ENCODE results near the gene ASXL3.

The ASXL3 gene

GRCh38 chr18:33702625-33703024 lies 124.6 kb downstream of the ASXL3 start:
- Histone ChIP-seq H3K4me3 (no peak overlapping the region), H3K4me1 (peaks cover 0 to 8% (median 0%) of the 10 kb centered on the region in 4 donors), H3K27ac (no peak overlapping the region), H3K36me3 (no peaks in the 10 kb centered on the region), H3K9me3 (no peaks in the 10 kb centered on the region), H3K27me3 (no peaks in the 10 kb centered on the region)
- intact Hi-C loops (cut with DNase I; ENCODE audit: low total_unique reads): no loop called here
- no peak for TF ChIP-seq CTCF (IDR thresholded peaks at IDR 0.05)
- DNase-seq: no peak

DNA sequence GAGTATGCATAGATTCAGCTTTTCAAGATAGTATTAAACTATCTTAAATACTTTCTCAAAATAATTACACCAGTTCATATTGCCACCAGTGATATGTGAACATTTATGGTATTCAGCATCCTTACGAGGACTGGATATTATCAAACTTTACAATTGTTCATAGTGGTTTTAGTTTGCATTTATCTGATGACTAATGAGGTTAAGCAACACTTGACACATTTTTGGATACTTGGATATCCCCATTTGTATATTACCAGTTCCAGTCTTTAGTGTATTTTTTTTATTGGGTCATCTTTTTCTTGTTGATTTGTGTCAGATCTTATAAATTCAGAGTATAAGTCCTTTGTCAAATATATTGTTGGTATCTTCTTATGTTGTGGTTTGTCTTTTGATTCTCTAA lies 128.4 kb downstream of the ASXL3 start:
- DNase-seq: no peak
- Histone ChIP-seq H3K27me3 (no peaks in the 10 kb centered on the region), H3K4me3 (no peak overlapping the region), H3K9me3 (no peaks in the 10 kb centered on the region), H3K27ac (no peak overlapping the region), H3K4me1 (peaks cover 0 to 8% (median 0%) of the 10 kb centered on the region in 4 donors), H3K36me3 (no peaks in the 10 kb centered on the region)
- TF ChIP-seq CTCF (IDR thresholded peaks at IDR 0.05): no peak
- intact Hi-C loops (cut with DNase I; ENCODE audit: low total_unique reads): no loop called here

DNA sequence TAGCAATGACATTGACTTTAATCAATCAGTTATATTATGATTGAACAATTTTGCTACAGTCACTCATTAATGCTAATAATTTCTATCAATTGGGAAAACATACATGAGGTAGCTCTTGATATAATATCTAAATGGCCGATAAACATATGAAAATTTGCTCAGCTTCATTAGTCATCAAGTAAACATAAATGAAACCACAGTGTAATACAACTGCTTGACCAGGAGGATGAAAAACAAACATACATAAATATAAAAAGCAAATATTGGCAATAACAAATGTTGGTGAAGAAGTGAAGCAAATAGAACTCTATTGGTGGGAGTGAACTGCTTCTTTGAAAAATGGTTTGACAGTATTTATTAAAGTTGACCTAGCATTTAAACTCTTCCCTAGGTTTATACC lies 130.9 kb downstream of the ASXL3 start:
- Histone ChIP-seq H3K27me3 (no peaks in the 10 kb centered on the region), H3K4me1 (peaks cover 0 to under 1% (median 0%) of the 10 kb centered on the region in 4 donors), H3K9me3 (no peaks in the 10 kb centered on the region), H3K4me3 (no peak overlapping the region), H3K27ac (no peak overlapping the region), H3K36me3 (no peaks in the 10 kb centered on the region)
- DNase-seq: no peak
- TF ChIP-seq CTCF (IDR thresholded peaks at IDR 0.05): no peak
- intact Hi-C loops (cut with DNase I; ENCODE audit: low total_unique reads): no loop called here

- no peak for TF ChIP-seq CTCF (IDR thresholded peaks at IDR 0.05)
- Histone ChIP-seq H3K27ac (no peak overlapping the region), H3K4me3 (no peak overlapping the region), H3K4me1 (no peaks in the 10 kb centered on the region), H3K36me3 (no peaks in the 10 kb centered on the region), H3K9me3 (no peaks in the 10 kb centered on the region), H3K27me3 (no peaks in the 10 kb centered on the region)
- DNase-seq: no peak
- intact Hi-C loops (cut with DNase I; ENCODE audit: low total_unique reads): no loop called here
Measured at GRCh38 chr18:33710269-33710668, 132.2 kb downstream of the ASXL3 start.

- Histone ChIP-seq H3K27ac (no peak overlapping the region), H3K4me1 (no peaks in the 10 kb centered on the region), H3K27me3 (no peaks in the 10 kb centered on the region), H3K36me3 (no peaks in the 10 kb centered on the region), H3K9me3 (no peaks in the 10 kb centered on the region), H3K4me3 (no peak overlapping the region)
- intact Hi-C loops (cut with DNase I; ENCODE audit: low total_unique reads): no loop called here
- TF ChIP-seq CTCF (IDR thresholded peaks at IDR 0.05): no peak
- DNase-seq: no peak
Measured at GRCh38 chr18:33711514-33711913, 133.5 kb downstream of the ASXL3 start.

GRCh38 chr18:33712719-33713118 lies 134.7 kb downstream of the ASXL3 start:
- H3K4me1 ChIP-seq: no peaks in the 10 kb centered on the region
- no peak for TF ChIP-seq CTCF (IDR thresholded peaks at IDR 0.05)
- no peaks in the 10 kb centered on the region for H3K36me3 ChIP-seq
- no peaks in the 10 kb centered on the region for H3K27me3 ChIP-seq
- H3K27ac ChIP-seq: no peak overlapping the region
- H3K9me3 ChIP-seq: no peaks in the 10 kb centered on the region
- no peak overlapping the region for H3K4me3 ChIP-seq
- DNase-seq: no peak
- intact Hi-C loops (cut with DNase I; ENCODE audit: low total_unique reads): no loop called here
